ENCODE measurements around the gene FTO. TPM values are rescaled to one million over a fixed set of nuclear protein-coding genes. Genes with fewer than 3 reads are reported as not detected.

FTO gene
- total RNA-seq, 6 experiments from 2014 or later = 93.7 to 107 (median 105) TPM

GRCh38 chr16:53848277-53848942, 144.5 kb downstream of the FTO start:
- TF ChIP-seq CTCF (IDR thresholded peaks at IDR 0.05) = no peak
- H3K4me1 Mint-ChIP-seq (ENCODE audit: low read depth) = no peaks in the 10 kb centered on the region
- no peaks in the 10 kb centered on the region for H3K9me3 Mint-ChIP-seq
- H3K4me3 Mint-ChIP-seq = no peak overlapping the region
- H3K27ac Mint-ChIP-seq = no peak overlapping the region
- DNase-seq = no peak
- no peaks in the 10 kb centered on the region for H3K27me3 Mint-ChIP-seq (ENCODE audit: insufficient read depth)
- peaks cover 4% of the 10 kb centered on the region; the same call in 1 of the 2 replicates for H3K36me3 Mint-ChIP-seq (ENCODE audit: low read depth)

- no peak overlapping the region for H3K4me3 Mint-ChIP-seq
- TF ChIP-seq CTCF (IDR thresholded peaks at IDR 0.05) = no peak
- no peaks in the 10 kb centered on the region for H3K27me3 Mint-ChIP-seq (ENCODE audit: insufficient read depth)
- H3K36me3 Mint-ChIP-seq (ENCODE audit: low read depth) = peaks cover 5% of the 10 kb centered on the region; the same call in 1 of the 2 replicates
- no peak overlapping the region for H3K27ac Mint-ChIP-seq
- DNase-seq = no peak
- H3K4me1 Mint-ChIP-seq (ENCODE audit: low read depth) = no peaks in the 10 kb centered on the region
- H3K9me3 Mint-ChIP-seq = no peaks in the 10 kb centered on the region
Observed at GRCh38 chr16:53848950-53849349, 145.0 kb downstream of the FTO start.

- Mint-ChIP-seq H3K4me1 (ENCODE audit: low read depth) (no peaks in the 10 kb centered on the region), H3K4me3 (no peak overlapping the region)
Observed at GRCh38 chr16:53849585-53849984, 145.6 kb downstream of the FTO start.

GRCh38 chr16:53849994-53850393, 146.0 kb downstream of the FTO start:
- Mint-ChIP-seq H3K9me3 (no peaks in the 10 kb centered on the region), H3K27me3 (ENCODE audit: insufficient read depth) (no peaks in the 10 kb centered on the region)
- TF ChIP-seq CTCF (IDR thresholded peaks at IDR 0.05) = no peak

More at GRCh38 chr16:53849585-53849984, 145.6 kb downstream of the FTO start:
- no peak for DNase-seq
- Mint-ChIP-seq H3K27me3 (ENCODE audit: insufficient read depth) (no peaks in the 10 kb centered on the region), H3K36me3 (ENCODE audit: low read depth) (peaks cover 9% of the 10 kb centered on the region; the same call in 1 of the 2 replicates), H3K27ac (no peak overlapping the region), H3K9me3 (no peaks in the 10 kb centered on the region)
- no peak for TF ChIP-seq CTCF (IDR thresholded peaks at IDR 0.05)

GRCh38 chr16:53852678-53853077, 148.7 kb downstream of the FTO start:
- TF ChIP-seq CTCF (IDR thresholded peaks at IDR 0.05) = no peak

More at GRCh38 chr16:53849994-53850393, 146.0 kb downstream of the FTO start:
- Mint-ChIP-seq H3K27ac (no peak overlapping the region), H3K36me3 (ENCODE audit: low read depth) (peaks cover 9% of the 10 kb centered on the region; the same call in 1 of the 2 replicates), H3K4me1 (ENCODE audit: low read depth) (no peaks in the 10 kb centered on the region), H3K4me3 (no peak overlapping the region)
- DNase-seq = no peak

More at GRCh38 chr16:53852678-53853077, 148.7 kb downstream of the FTO start:
- H3K9me3 Mint-ChIP-seq = no peaks in the 10 kb centered on the region
- no peak for DNase-seq
- H3K27me3 Mint-ChIP-seq (ENCODE audit: insufficient read depth) = no peaks in the 10 kb centered on the region
- H3K4me3 Mint-ChIP-seq = no peak overlapping the region
- H3K4me1 Mint-ChIP-seq (ENCODE audit: low read depth) = no peaks in the 10 kb centered on the region
- H3K36me3 Mint-ChIP-seq (ENCODE audit: low read depth) = peaks cover 9% of the 10 kb centered on the region; the same call in 1 of the 2 replicates
- no peak overlapping the region for H3K27ac Mint-ChIP-seq

Measured in HFFc6 (cell line).